GDM1 (cell line): ENCODE data around the gene ZNF639.
A peak's percentile ranks its signal among the peaks of the same experiment; 100 is the strongest.

Experiments
- DNase-seq: peaks from one replicate; lab custom pipeline; 2025; lab: John Stamatoyannopoulos, UW

Gene ZNF639

DNA sequence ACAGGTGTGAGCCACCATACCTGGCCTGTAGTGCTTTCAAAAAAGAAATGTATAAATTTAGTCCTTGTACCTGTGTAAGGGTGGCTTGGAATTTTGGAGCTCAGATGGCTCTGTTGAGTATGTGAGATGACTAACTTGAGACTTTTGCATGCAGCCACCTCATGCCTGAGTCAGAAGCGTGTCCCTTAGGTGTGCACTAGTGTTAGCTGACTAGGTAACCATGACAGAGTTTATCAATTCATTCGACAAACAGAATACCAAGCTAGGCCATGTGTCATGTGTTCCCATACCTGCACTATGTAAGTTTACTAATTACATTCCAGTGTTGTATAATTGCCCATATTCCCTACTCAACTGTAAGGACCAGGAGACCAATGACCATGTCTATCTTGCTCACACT is 4.0 kb upstream of the ZNF639 start:
- DNase-seq: no peak

DNA sequence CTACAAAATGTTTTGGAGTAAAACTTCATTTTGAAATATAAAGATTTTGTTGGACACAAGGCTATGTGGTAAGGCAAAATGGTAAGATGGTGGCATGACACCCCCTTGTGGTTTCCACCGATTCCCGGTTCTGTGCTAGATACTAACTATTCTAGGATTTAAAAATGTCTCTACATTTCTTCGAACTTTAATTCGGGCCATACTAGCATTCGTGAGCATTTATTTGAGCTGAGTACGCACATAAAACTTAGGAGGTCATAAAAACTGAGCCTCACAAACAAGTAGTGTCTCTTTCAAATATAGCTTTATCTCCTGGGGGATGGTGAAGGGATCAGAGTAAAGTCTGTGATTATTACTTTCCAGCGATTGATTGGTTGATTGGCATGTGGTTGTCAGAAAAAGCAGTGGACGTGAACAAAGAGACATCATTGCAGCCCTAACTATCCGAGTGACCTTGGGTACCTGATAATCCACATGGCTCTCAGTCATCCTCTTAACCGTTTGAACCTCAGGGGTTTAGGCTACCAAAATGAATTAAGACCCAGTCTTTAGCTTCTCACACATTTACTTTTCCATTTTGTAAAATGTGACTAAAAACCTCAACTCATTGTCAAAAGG is 1.1 kb upstream of the ZNF639 start:
- no peak for DNase-seq

DNA sequence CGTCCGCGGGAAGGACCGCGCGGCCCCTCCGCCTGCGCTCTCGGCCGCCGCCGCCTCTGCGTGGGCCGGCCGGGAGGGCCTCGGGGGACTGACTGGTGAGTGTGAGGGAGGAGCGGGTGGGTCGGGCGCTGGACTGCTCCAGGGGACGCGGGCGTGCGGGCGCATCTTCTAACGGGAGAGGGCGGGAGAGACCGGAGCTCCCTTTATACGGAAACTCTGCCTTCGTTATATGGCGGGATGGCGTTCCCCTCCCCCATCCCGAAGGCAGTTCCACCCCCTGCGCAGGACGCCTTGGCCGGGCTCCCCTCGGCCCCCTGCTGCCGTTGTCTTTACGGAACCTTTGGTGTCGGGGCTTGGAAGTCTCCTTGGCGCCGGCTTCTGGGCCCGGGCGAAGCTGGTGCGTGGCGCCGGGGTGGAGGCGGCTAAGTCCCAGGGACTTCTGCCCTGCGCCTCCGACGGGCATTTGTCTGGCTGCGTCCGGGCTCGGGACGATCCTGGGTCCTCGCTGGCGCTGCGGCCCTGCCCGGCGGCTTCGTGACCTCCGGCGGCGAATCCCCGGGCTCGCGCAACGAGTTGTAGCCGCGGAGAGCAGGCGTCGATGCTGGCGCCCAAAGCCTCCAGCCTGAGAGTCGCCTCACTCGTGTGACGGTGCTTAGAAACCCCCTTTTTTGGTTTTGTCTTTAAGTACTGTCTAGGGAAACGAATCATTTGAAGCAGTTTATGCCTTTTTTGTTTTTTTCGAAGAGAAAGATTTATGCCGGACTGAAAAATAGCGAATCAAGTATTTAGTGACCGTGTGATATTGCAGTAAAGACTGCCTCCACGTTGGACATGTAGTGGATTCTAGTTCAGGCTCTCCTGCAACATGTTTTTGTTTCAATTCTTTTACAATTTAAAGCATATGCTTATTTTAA is 623 bp downstream of the ZNF639 start:
- DNase-seq: peak; percentile 75

DNA sequence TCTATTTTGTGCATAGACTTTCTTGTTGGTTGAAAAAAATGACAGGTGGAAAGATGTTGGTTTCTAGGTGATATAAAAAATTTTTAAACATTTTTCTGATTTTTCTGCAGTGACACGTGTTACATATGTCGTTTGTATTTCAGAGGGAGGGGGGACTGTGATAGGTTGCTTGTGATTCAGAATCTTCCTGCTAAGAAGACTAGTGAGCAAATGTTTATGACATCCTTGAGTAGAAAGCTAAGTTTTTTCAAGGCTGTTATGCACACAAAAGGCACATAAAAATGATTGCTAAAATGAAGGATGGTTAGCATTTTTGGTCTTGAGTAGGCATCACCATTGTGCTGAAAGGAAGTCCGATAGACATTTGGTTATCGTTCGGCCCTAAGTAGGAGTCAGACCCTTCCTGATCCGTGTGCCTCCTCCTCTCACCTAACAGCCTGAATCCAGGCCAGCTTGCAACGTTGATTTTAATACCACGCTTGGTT is 1.5 kb downstream of the ZNF639 start:
- DNase-seq: no peak

DNA sequence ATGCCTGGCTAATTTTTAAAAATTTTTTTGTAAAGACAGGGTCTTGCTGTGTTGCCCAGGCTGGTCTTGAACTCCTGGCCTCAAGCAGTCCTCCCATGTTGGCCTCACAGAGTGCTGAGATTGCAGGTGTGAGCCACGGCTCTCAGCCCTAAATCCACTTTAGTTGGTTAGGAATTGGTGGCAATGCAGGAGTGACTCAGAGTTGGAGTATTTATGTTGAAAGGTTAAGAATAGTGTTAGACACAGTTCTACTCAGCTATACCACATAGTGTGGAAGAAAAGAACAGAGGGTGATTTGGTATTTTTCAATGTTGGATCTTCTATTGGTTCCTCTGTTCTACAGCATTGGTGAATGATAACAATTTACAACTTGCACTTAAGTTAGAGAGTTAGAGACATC is 7.6 kb downstream of the ZNF639 start:
- DNase-seq: no peak

DNA sequence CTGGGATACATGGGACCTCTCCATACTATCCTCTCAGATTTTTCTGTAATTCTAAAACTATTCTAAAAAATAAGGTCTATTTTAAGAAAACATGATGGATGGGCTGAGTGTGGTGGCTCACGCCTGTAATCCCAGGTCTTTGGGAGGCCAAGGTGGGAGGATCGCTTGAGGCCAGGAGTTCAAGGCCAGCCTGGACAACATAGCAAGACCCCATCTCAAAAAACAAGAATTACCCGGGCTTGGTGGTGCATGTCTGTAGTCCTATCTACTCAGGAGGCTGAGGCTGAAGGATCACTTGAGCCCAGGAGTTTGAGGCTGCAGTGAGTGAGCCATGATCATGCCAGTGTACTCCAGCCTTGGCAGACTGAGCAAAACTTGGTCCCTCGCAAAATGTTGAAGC is 9.4 kb downstream of the ZNF639 start:
- no peak for DNase-seq

DNA sequence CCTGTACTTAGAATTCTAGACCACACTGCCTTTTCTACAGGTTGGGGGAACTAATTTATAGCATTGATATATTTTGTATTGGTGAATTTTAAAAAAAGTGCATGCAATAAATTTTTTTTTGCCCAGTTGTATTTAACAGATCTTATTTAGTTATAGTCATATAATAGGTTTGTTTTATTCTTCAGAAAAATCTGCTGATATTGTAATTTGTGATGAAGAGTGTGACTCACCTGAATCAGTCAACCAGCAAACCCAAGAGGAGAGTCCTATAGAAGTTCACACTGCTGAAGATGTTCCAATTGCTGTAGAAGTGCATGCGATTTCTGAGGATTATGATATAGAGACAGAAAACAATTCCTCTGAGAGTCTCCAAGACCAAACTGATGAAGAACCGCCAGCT is 10.3 kb downstream of the ZNF639 start:
- no peak for DNase-seq

DNA sequence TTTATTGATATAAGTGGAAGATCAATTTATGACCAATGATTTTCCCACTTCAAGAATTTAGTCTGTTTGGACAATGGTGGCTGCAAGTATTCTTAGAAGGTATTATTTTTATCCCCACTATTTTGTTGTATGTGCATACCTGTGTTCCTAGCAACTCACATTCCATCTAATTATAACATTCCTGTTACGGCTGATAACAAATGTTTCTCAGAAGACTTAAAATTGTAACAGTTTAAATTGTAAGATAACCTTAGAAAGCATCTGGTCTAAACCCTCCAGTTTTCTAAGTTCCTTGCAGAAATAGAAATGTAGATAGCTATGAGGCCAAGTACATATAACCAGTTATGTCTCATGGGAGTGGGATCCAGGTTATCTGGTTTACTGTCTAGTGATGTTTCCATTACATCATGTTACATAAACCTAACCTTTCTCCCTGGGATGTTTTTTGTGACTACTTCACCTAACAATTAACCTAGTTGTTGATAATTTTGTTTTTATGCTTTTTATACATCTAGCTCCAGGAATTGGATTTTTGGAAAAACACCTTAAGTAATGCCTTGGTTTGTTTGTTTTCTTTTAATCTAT is 13.6 kb downstream of the ZNF639 start:
- DNase-seq: no peak

DNA sequence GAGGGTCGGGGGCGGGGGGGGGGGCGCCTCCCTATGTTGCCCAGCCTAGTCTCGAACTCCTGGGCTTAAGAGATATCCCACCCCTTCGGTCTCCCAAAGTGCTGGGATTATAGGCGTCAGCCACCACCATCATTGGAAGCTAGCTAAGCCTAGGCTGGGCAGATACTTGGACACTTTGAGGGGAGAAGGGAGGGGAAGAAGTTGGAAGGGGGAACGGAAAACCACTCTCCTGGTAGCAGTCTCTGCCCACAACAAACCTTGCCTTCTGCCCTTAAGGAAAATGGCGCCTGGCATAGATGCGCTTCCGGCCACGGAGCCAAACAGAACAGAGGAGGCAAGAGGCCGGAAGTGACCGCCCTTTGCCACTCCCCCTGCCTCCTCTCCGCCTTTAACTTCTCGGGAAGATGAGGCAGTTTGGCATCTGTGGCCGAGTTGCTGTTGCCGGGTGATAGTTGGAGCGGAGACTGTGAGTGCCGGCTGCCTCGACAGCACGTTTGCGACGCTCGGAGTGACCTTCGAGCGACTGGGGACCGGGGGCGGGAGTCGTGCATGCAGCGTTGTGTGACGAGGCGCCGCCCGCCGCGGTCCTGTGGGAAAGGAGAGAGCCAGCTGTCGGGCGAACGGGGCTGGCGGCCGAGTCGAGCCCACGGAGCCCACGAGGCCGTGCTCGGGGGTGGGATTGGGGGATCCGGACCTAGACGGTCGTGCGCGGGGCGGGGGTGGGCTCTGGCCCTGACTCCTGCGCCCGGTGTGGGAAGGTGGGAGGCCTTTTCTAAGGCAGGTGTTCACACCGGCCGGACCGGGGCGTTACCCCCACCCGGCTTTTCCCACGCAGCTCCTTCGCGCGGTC is 24.7 kb downstream of the ZNF639 start, which contains the start of gene MFN1:
TSS of gene MFN1 (plus strand) at position 365 of the 850 bp plus-strand sequence. CDS start 1,143 bp downstream, outside the sequence.
- DNase-seq: peak; percentile 90

DNA sequence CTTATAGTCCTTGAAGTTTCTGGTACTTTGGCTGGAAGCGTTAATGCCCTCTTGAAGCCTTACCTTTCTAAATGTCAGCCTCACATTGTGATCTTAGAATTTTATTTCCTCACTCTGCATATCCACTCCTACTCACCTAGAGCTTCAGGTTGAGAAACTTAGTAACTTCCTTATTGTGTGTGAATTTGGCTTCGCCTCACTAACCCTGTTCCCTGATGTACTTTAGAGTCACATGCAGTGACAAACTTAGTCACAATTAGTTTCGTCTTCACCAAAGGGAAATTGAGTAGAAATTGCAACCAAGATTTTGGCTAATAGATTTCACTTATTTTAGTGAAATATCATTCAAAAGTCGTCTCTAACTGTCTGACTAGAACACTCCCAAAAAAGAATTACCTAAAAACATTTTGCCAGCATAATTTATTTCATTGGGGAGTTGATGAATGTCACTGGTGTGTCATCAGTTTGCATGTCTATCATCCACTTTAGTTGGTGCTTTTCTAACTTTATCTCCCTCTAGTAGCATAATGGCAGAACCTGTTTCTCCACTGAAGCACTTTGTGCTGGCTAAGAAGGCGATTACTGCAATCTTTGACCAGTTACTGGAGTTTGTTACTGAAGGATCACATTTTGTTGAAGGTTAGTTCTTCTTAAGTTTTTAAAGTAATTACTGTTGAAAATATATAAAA is 25.6 kb downstream of the ZNF639 start:
- DNase-seq: no peak

DNA sequence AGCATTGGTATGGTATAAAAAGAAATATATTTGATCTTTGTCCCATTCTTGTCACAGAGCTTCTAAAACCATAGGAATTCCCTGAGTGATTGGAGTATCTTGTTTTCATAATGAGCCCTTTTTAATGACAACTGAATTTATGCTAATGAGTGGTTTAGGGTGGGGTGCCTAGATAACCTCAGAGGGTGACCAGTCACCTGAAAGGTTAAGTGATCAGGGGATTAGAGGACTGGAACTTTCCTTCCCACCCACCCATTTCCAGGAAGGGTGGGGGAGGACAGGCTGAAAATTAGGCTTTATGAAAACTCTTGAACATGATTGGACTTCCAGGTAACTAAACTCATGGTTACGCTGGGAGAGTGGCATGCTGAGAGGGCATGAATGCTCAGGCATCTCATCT is 33.2 kb downstream of the ZNF639 start:
- no peak for DNase-seq

DNA sequence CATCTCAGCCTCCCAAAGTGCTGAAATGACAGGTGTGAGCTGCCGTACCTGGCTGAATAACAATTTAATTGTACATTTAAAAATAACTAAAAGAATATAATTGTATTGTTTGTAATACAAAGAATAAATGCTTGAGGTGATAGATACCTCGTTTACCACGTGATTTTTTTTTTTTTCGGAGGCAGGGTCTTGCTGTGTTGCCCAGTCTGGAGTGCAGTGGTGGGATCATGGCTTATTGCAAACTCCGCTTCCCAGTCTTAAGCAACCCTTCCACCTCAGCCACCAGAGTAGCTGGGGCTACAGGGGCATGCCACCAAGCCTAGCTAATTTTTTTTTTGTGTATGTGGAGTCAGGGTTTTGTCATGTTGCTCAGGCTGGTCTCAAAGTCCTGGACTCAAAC is 40.5 kb downstream of the ZNF639 start:
- DNase-seq: no peak

DNA sequence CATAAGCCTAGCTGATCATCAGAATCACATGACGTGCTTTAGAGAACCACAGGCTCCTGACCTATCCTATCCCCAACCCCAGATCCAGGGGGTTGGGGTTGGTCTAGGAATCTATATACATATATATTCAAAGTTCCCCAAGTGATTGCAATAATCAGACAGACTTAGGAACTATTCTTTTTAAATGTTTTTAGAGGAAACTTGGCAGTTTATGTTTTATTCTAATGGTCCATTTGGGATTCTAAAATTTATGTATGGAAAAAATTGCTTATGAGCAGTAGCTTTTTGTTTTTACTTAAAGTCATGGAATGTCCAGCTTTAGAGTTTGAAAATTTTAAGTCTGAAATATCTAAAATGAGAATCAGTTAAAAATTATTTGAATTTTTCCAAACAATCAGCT is 46.8 kb downstream of the ZNF639 start:
- DNase-seq: no peak

DNA sequence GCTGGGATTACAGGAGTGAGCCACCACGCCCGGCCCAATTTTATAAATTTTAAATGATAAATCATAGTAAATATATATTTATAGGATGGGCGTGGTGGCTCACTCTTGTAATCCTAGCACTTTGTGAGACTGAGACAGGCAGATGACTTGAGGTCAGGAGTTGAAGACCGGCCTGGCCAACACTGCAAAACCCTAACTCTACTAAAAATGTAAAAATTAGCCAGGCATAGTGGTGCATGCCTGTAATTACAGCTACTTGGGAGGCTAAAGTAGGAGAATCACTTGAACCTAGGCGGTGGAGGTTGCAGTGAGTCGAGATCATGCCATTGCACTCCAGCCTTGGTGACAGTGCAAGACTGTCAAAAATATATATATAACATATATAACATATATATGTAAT is 51.1 kb downstream of the ZNF639 start:
- DNase-seq: no peak

DNA sequence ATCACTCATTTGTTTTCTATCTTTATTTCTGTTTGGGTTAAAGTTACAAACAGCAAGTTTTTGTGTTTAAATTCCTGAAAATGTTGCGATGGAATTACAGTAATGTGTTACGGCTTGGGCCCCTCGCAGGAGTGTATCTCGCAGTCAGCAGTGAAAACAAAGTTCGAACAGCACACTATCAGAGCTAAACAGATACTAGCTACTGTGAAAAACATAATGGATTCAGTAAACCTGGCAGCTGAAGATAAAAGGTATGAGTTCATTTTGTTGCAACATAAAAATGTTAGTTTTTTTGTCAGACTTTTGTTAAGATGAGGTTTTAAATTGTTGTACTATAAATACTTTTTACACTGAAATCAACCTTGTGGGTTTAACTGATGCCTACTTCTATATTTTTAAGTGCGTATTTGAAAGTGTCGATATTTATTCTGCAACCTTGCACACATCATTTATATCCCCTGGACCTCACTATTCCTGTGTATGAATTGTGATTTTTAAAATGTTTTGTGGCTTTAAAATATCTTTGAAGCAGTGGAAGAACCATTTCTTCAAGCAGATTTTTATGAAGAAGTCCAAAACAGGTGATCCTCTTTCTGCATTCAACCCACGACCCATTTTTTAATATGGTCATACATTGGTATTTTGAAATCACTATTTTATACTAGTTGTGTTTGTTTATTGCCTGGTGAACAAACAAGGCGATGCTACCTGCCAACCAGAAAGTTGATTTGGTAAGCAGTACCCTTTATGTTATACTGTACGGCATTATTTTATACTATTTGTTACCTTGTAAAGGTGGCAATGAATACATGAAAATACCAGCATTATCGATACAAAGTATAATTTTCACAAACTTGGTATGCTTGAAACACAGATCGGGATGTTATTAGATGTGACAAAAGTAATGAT is 52.5 kb downstream of the ZNF639 start:
- DNase-seq: no peak

DNA sequence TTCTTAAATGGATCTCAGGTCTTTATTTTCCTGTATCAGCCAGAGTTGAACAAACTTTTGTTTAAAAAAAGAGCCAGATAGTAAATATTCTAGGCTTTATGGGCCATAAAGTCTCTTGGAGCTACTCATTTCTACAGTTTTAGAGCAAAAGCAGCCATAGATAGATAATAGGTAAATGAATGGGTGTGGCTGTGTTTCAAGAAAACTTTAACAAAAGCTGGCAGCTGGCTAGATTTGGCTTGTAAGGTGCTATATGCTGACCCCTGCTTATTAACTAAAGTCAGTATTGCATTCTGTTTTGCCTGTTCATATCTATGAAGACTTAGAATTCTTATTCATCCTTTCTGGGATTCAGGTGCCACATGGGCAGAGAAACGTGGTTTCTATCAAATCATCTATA is 53.6 kb downstream of the ZNF639 start:
- no peak for DNase-seq
